ENCODE data around the gene TSPAN32. TPM values are rescaled to one million over a fixed set of nuclear protein-coding genes. Genes with fewer than 3 reads are reported as not detected.

TSPAN32 gene
- total RNA-seq, 5 donors from 2014 or later (not counting 1 experiment from before 2014, with no cell fraction given), result 66.9 to 185 (median 92.3) TPM

DNA sequence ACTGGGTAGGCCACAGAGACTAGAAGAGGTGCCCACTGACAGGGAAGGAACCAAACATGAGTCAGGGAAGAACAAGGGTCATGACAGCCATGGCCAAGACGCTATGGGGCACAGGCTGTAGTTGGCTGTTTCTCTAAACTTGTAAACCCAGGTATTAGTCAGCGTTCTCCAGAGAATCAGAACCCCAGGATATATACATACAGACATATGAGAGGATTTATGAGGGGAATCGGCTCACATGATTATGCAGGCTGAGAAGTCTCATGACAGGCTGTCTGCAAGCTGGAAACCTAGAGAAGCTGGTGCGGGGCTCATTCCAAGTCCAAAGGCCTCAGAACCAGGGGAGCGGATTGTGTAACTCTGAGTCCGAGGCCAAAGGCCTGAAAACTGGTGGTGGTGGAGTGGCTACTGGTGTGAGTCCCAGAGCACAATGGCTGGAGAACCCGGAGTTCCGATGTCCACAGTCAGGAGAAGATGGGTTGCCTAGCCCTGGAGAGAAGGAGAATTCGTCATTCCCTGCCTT lies 45.6 kb downstream of the TSPAN32 start:
- no peak overlapping the region for H3K4me3 Mint-ChIP-seq
- CTCF ChIA-PET, result no interaction called here
- Histone ChIP-seq H3K4me1 (ENCODE audit: control insufficient read depth in 1 of 2, extremely low read depth in 1 of 2, insufficient read depth in 2 of 2, low read length in 2 of 2) (no peaks in the 10 kb centered on the region), H3K27me3 (replicated peaks in 1 of 2; ENCODE audit: control insufficient read depth in 2 of 2, extremely low read depth in 1 of 2, insufficient read depth in 2 of 2, low read length in 1 of 2) (no peaks in the 10 kb centered on the region), H3K9me3 (no peaks in the 10 kb centered on the region), H3K27ac (ENCODE audit: low read length) (no peak overlapping the region), H3K4me3 (ENCODE audit: control insufficient read depth in 1 of 2, extremely low read depth in 1 of 2, low read length in 1 of 2) (no peak overlapping the region), H3K36me3 (ENCODE audit: control insufficient read depth in 2 of 2, extremely low read depth in 1 of 2, insufficient read depth in 1 of 2, low read length in 1 of 2) (no peaks in the 10 kb centered on the region)
- 100% methylated on average over 3 of the region's 9 CpGs for WGBS (ENCODE audit: insufficient coverage)
- no peaks in the 10 kb centered on the region for H3K4me1 Mint-ChIP-seq
- H3K27me3 Mint-ChIP-seq, result no peaks in the 10 kb centered on the region
- POLR2A ChIA-PET, result no interaction called here
- no peak for ATAC-seq (replicated peaks in 1 of 4)
- peaks cover 9% of the 10 kb centered on the region for H3K36me3 Mint-ChIP-seq
- H3K9me3 Mint-ChIP-seq, result peaks cover 4 to 18% (median 14%) of the 10 kb centered on the region in 3 donors
- H3K27ac Mint-ChIP-seq, result no peak overlapping the region
- no peak for DNase-seq

GRCh38 chr11:2348986-2349385 lies 47.2 kb downstream of the TSPAN32 start:
- ATAC-seq (replicated peaks in 1 of 4), result no peak
- Histone ChIP-seq H3K4me3 (ENCODE audit: control insufficient read depth in 1 of 2, extremely low read depth in 1 of 2, low read length in 1 of 2) (no peak overlapping the region), H3K36me3 (ENCODE audit: control insufficient read depth in 2 of 2, extremely low read depth in 1 of 2, insufficient read depth in 1 of 2, low read length in 1 of 2) (no peaks in the 10 kb centered on the region), H3K4me1 (ENCODE audit: control insufficient read depth in 1 of 2, extremely low read depth in 1 of 2, insufficient read depth in 2 of 2, low read length in 2 of 2) (no peaks in the 10 kb centered on the region), H3K9me3 (no peaks in the 10 kb centered on the region), H3K27ac (ENCODE audit: low read length) (no peak overlapping the region), H3K27me3 (replicated peaks in 1 of 2; ENCODE audit: control insufficient read depth in 2 of 2, extremely low read depth in 1 of 2, insufficient read depth in 2 of 2, low read length in 1 of 2) (no peaks in the 10 kb centered on the region)
- POLR2A ChIA-PET, result no interaction called here
- WGBS (ENCODE audit: insufficient coverage), result no CpG with 5 or more reads among the region's 1 CpG
- no peak for DNase-seq
- no peak overlapping the region for H3K27ac Mint-ChIP-seq
- peaks cover 4 to 15% (median 14%) of the 10 kb centered on the region in 3 donors for H3K9me3 Mint-ChIP-seq
- H3K27me3 Mint-ChIP-seq, result no peaks in the 10 kb centered on the region
- H3K4me1 Mint-ChIP-seq, result no peaks in the 10 kb centered on the region
- H3K36me3 Mint-ChIP-seq, result peaks cover 4% of the 10 kb centered on the region
- H3K4me3 Mint-ChIP-seq, result no peak overlapping the region
- CTCF ChIA-PET, result no interaction called here

DNA sequence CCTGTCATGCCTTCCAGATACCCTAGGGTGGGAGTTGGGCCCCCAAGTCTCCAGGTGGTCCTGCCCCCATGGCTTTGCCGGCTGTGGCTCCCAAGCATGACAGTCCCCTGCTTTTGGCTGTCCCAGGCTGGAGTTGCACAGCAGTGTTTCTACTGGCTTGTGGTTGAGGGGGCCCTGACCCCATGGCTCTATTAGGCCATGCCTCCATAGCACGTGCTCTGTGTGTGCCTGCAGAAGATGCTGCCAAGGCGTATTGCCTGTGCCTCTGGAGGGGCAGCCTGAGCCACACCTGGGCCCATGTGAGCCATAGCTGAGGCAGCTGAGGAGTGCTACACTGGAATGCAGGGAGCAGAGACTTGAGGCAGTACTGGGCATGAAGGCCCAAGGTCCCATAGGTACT lies 49.9 kb downstream of the TSPAN32 start:
- Histone ChIP-seq H3K27me3 (replicated peaks in 1 of 2; ENCODE audit: control insufficient read depth in 2 of 2, extremely low read depth in 1 of 2, insufficient read depth in 2 of 2, low read length in 1 of 2) (peaks cover 0 to 4% of the 10 kb centered on the region in 2 experiments), H3K4me1 (ENCODE audit: control insufficient read depth in 1 of 2, extremely low read depth in 1 of 2, insufficient read depth in 2 of 2, low read length in 2 of 2) (no peaks in the 10 kb centered on the region), H3K4me3 (ENCODE audit: control insufficient read depth in 1 of 2, extremely low read depth in 1 of 2, low read length in 1 of 2) (no peak overlapping the region), H3K9me3 (no peaks in the 10 kb centered on the region), H3K36me3 (ENCODE audit: control insufficient read depth in 2 of 2, extremely low read depth in 1 of 2, insufficient read depth in 1 of 2, low read length in 1 of 2) (no peaks in the 10 kb centered on the region), H3K27ac (ENCODE audit: low read length) (no peak overlapping the region)
- no peaks in the 10 kb centered on the region for H3K27me3 Mint-ChIP-seq
- H3K27ac Mint-ChIP-seq, result no peak overlapping the region
- 74% methylated on average over 3 of the region's 3 CpGs for WGBS (ENCODE audit: insufficient coverage)
- no peaks in the 10 kb centered on the region for H3K4me1 Mint-ChIP-seq
- ChIA-PET CTCF (no interaction called here), POLR2A (no interaction called here)
- no peak for DNase-seq
- peaks cover 4 to 14% (median 8%) of the 10 kb centered on the region in 3 donors for H3K9me3 Mint-ChIP-seq
- peaks cover 4% of the 10 kb centered on the region for H3K36me3 Mint-ChIP-seq
- no peak for ATAC-seq (replicated peaks in 1 of 4)
- H3K4me3 Mint-ChIP-seq, result no peak overlapping the region

GRCh38 chr11:2352420-2352819 lies 50.6 kb downstream of the TSPAN32 start:
- Mint-ChIP-seq H3K4me3 (no peak overlapping the region), H3K4me1 (no peaks in the 10 kb centered on the region), H3K27me3 (no peaks in the 10 kb centered on the region), H3K9me3 (peaks cover 4 to 14% (median 8%) of the 10 kb centered on the region in 3 donors), H3K36me3 (peaks cover 4% of the 10 kb centered on the region), H3K27ac (no peak overlapping the region)
- ATAC-seq (replicated peaks in 1 of 4) (no peak), DNase-seq (no peak)
- no peak overlapping the region for H3K27ac ChIP-seq (ENCODE audit: low read length)
- no peak overlapping the region for H3K4me3 ChIP-seq (ENCODE audit: control insufficient read depth in 1 of 2, extremely low read depth in 1 of 2, low read length in 1 of 2)
- CTCF ChIA-PET, result no interaction called here
- peaks cover 0 to 4% of the 10 kb centered on the region in 2 experiments for H3K27me3 ChIP-seq (replicated peaks in 1 of 2; ENCODE audit: control insufficient read depth in 2 of 2, extremely low read depth in 1 of 2, insufficient read depth in 2 of 2, low read length in 1 of 2)
- 92% methylated on average over 4 of the region's 4 CpGs for whole genome bisulfite sequencing (ENCODE audit: insufficient coverage)
- POLR2A ChIA-PET, result no interaction called here
- H3K9me3 ChIP-seq, result no peaks in the 10 kb centered on the region
- no peaks in the 10 kb centered on the region for H3K36me3 ChIP-seq (ENCODE audit: control insufficient read depth in 2 of 2, extremely low read depth in 1 of 2, insufficient read depth in 1 of 2, low read length in 1 of 2)
- H3K4me1 ChIP-seq (ENCODE audit: control insufficient read depth in 1 of 2, extremely low read depth in 1 of 2, insufficient read depth in 2 of 2, low read length in 2 of 2), result no peaks in the 10 kb centered on the region

- no peaks in the 10 kb centered on the region for H3K36me3 ChIP-seq (ENCODE audit: control insufficient read depth in 2 of 2, extremely low read depth in 1 of 2, insufficient read depth in 1 of 2, low read length in 1 of 2)
- Mint-ChIP-seq H3K36me3 (no peaks in the 10 kb centered on the region), H3K4me3 (no peak overlapping the region), H3K4me1 (no peaks in the 10 kb centered on the region), H3K27me3 (no peaks in the 10 kb centered on the region), H3K9me3 (peaks cover 0 to 3% (median 2%) of the 10 kb centered on the region in 3 donors), H3K27ac (no peak overlapping the region)
- ChIA-PET CTCF (no interaction called here), POLR2A (no interaction called here)
- H3K27ac ChIP-seq (ENCODE audit: low read length), result no peak overlapping the region
- no peaks in the 10 kb centered on the region for H3K9me3 ChIP-seq
- peaks cover 0 to 4% of the 10 kb centered on the region in 2 experiments for H3K27me3 ChIP-seq (replicated peaks in 1 of 2; ENCODE audit: control insufficient read depth in 2 of 2, extremely low read depth in 1 of 2, insufficient read depth in 2 of 2, low read length in 1 of 2)
- no peak for ATAC-seq (replicated peaks in 1 of 4)
- no peak overlapping the region for H3K4me3 ChIP-seq (ENCODE audit: control insufficient read depth in 1 of 2, extremely low read depth in 1 of 2, low read length in 1 of 2)
- no peaks in the 10 kb centered on the region for H3K4me1 ChIP-seq (ENCODE audit: control insufficient read depth in 1 of 2, extremely low read depth in 1 of 2, insufficient read depth in 2 of 2, low read length in 2 of 2)
- WGBS (ENCODE audit: insufficient coverage), result 78% methylated on average over 5 of the region's 7 CpGs
- no peak for DNase-seq
Measured at GRCh38 chr11:2355000-2355644, 53.3 kb downstream of the TSPAN32 start.

DNA sequence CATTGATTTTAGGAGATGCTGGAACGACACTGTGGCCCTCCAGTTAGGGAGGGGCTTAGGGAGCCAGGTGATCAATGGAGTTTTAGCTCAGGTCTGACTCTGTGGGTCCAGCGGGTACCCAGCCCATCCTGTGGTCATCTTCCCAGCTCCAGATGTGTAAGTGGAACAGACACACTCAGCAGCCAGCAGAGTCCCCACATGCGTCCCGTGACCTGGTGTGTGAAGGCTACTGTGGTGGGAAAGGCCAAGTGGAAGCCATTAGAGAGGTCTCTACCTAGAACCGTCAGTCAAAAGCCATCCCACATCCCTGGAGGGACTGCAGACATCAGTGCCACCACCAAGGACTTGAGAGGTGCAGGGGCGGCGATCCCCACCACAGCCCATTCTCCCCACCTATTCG lies 55.4 kb downstream of the TSPAN32 start:
- POLR2A ChIA-PET, result no interaction called here

More for the DNA sequence above, 55.4 kb downstream of the TSPAN32 start:
- Mint-ChIP-seq H3K4me1 (no peaks in the 10 kb centered on the region), H3K27ac (no peak overlapping the region), H3K36me3 (no peaks in the 10 kb centered on the region), H3K9me3 (no peaks in the 10 kb centered on the region), H3K27me3 (no peaks in the 10 kb centered on the region), H3K4me3 (no peak overlapping the region)
- Histone ChIP-seq H3K4me1 (ENCODE audit: control insufficient read depth in 1 of 2, extremely low read depth in 1 of 2, insufficient read depth in 2 of 2, low read length in 2 of 2) (no peaks in the 10 kb centered on the region), H3K27me3 (replicated peaks in 1 of 2; ENCODE audit: control insufficient read depth in 2 of 2, extremely low read depth in 1 of 2, insufficient read depth in 2 of 2, low read length in 1 of 2) (peaks cover 0 to 4% of the 10 kb centered on the region in 2 experiments), H3K4me3 (ENCODE audit: control insufficient read depth in 1 of 2, extremely low read depth in 1 of 2, low read length in 1 of 2) (no peak overlapping the region), H3K27ac (ENCODE audit: low read length) (no peak overlapping the region), H3K9me3 (no peaks in the 10 kb centered on the region), H3K36me3 (ENCODE audit: control insufficient read depth in 2 of 2, extremely low read depth in 1 of 2, insufficient read depth in 1 of 2, low read length in 1 of 2) (no peaks in the 10 kb centered on the region)
- 56% methylated on average over 1 of the region's 8 CpGs for WGBS (ENCODE audit: insufficient coverage)
- DNase-seq (no peak), ATAC-seq (replicated peaks in 1 of 4) (no peak)
- CTCF ChIA-PET, result no interaction called here
